Natural killer cell (primary cell): Measurements from ENCODE around the gene FBXO4. TPM values are rescaled to one million over a fixed set of nuclear protein-coding genes. Genes with fewer than 3 reads are reported as not detected.

Source experiments
- ATAC-seq, 3 donors: fragments of 150-1000 bp in 2 of 3; fragments of 200-7000 bp in 1 of 3; cut with Tn5 transposase; 1 replicate in 1 of 3; 2 replicates in 2 of 3; pipeline ENCODE4 v1.10.0; 2021; ENCODE audit warnings: mild to moderate bottlenecking in 2 of 3, moderate library complexity in 2 of 3
- DNase-seq, 2 donors: peaks; one replicate each; pipeline versions ENCODE4 v3.0.0 to v3.0.0-alpha.2; 2013 to 2021; ENCODE audit warnings: mixed read lengths in 1 of 2
- H3K27ac ChIP-seq: one replicate; pipeline ENCODE4 v1.5.1; 2013; ENCODE audit warnings: mild to moderate bottlenecking, low read length
- H3K27me3 ChIP-seq: one replicate; pipeline ENCODE4 v1.6.1; 2013; ENCODE audit warnings: low read length; ENCODE audit not compliant: control insufficient read depth, insufficient read depth
- H3K36me3 ChIP-seq: one replicate; pipeline ENCODE4 v1.6.1; 2013; ENCODE audit warnings: low read length; ENCODE audit not compliant: control insufficient read depth, insufficient read depth
- H3K4me1 ChIP-seq: one replicate; pipeline ENCODE4 v1.6.1; 2013; ENCODE audit warnings: low read length; ENCODE audit not compliant: control insufficient read depth, insufficient read depth
- H3K4me3 ChIP-seq: one replicate; pipeline ENCODE4 v1.5.1; 2013; ENCODE audit warnings: low read length
- H3K9me3 ChIP-seq: one replicate; pipeline ENCODE4 v1.6.1; 2013; ENCODE audit warnings: low read length; ENCODE audit not compliant: control insufficient read depth, insufficient read depth
- H3K27ac Mint-ChIP-seq, 2 donors: one replicate each; pipeline ENCODE4 v1.8.0; 2022; ENCODE audit warnings: mild to moderate bottlenecking in 2 of 2, mixed read lengths in 2 of 2, moderate library complexity in 1 of 2
- H3K27me3 Mint-ChIP-seq, 2 donors: one replicate each; pipeline ENCODE4 v1.8.0; 2022; ENCODE audit warnings: low read depth in 2 of 2, mixed read lengths in 2 of 2
- H3K36me3 Mint-ChIP-seq: one replicate; pipeline ENCODE4 v1.8.0; 2022; ENCODE audit warnings: mixed read lengths
- H3K4me1 Mint-ChIP-seq, 2 donors: one replicate each; pipeline ENCODE4 v1.8.0; 2022; ENCODE audit warnings: mixed read lengths in 2 of 2
- H3K4me3 Mint-ChIP-seq: one replicate; pipeline ENCODE4 v1.8.0; 2022; ENCODE audit warnings: mild to moderate bottlenecking, moderate library complexity, mixed read lengths
- H3K9me3 Mint-ChIP-seq, 2 donors: one replicate each; pipeline ENCODE4 v1.8.0; 2022; ENCODE audit warnings: mixed read lengths in 2 of 2
- WGBS: methylation state at CpG from one replicate; pipeline ENCODE4 v1.1.7; 2013; ENCODE audit warnings: missing lambda C conversion rate; ENCODE audit not compliant: insufficient coverage; 5-methylcytosine and 5-hydroxymethylcytosine counted together
- intact Hi-C: fragments of 100-400 bp; cut with micrococcal nuclease; formaldehyde crosslinking; loops from one replicate; pipeline ENCODE4 v1.14.2; 2022
- total RNA-seq, 4 donors: library from RNA; stranded (reverse); fragments of 120-200 nt in 1 of 4; gene quantifications; one replicate each; pipeline versions ENCODE4 v1.2.3 to v1.2.4, GENCODE V29; 2013 to 2022
- TF ChIP-seq, protein P1 (sequence below): fragments of 200-600 bp; IDR thresholded peaks from one replicate; pipeline ENCODE4 v1.8.0; 2022; ENCODE audit warnings: antibody characterized with exemption

Gene FBXO4
- total RNA-seq, 3 donors from 2014 or later (not counting 1 experiment from before 2014, with no cell fraction given), result 13.2 to 14.9 (median 13.4) TPM

DNA sequence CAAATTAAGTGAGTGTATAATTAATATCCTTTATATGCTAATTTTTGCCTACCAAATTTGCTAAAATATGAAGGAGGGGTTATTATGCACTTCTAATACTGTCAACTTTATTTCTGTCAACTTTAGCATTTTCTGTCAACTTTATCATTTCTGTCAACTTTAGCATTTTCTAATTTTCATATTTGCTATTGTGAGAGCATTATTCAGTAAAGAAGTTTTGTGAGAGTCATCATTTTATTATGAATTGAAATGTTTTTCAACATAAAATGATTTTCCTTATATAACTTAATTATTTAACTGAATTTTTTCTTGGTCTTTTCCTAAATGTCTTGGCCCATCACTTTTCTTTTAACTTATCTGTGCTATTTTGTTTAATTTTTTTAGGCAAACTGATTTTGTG, 58.2 kb downstream of the FBXO4 start:
- H3K27me3 Mint-ChIP-seq, result peaks cover 10 to 20% of the 10 kb centered on the region in 2 donors
- Histone ChIP-seq H3K36me3 (no peaks in the 10 kb centered on the region), H3K9me3 (no peaks in the 10 kb centered on the region), H3K4me1 (no peaks in the 10 kb centered on the region), H3K27me3 (no peaks in the 10 kb centered on the region), H3K4me3 (no peak overlapping the region), H3K27ac (no peak overlapping the region)
- TF ChIP-seq, protein P1, sequence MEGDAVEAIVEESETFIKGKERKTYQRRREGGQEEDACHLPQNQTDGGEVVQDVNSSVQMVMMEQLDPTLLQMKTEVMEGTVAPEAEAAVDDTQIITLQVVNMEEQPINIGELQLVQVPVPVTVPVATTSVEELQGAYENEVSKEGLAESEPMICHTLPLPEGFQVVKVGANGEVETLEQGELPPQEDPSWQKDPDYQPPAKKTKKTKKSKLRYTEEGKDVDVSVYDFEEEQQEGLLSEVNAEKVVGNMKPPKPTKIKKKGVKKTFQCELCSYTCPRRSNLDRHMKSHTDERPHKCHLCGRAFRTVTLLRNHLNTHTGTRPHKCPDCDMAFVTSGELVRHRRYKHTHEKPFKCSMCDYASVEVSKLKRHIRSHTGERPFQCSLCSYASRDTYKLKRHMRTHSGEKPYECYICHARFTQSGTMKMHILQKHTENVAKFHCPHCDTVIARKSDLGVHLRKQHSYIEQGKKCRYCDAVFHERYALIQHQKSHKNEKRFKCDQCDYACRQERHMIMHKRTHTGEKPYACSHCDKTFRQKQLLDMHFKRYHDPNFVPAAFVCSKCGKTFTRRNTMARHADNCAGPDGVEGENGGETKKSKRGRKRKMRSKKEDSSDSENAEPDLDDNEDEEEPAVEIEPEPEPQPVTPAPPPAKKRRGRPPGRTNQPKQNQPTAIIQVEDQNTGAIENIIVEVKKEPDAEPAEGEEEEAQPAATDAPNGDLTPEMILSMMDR, result no peak
- H3K9me3 Mint-ChIP-seq, result no peaks in the 10 kb centered on the region
- no peak for DNase-seq
- no peaks in the 10 kb centered on the region for H3K4me1 Mint-ChIP-seq
- H3K4me3 Mint-ChIP-seq, result no peak overlapping the region
- H3K27ac Mint-ChIP-seq, result no peak overlapping the region
- no peaks in the 10 kb centered on the region for H3K36me3 Mint-ChIP-seq
- no peak for ATAC-seq
- intact Hi-C loops, result no loop called here

DNA sequence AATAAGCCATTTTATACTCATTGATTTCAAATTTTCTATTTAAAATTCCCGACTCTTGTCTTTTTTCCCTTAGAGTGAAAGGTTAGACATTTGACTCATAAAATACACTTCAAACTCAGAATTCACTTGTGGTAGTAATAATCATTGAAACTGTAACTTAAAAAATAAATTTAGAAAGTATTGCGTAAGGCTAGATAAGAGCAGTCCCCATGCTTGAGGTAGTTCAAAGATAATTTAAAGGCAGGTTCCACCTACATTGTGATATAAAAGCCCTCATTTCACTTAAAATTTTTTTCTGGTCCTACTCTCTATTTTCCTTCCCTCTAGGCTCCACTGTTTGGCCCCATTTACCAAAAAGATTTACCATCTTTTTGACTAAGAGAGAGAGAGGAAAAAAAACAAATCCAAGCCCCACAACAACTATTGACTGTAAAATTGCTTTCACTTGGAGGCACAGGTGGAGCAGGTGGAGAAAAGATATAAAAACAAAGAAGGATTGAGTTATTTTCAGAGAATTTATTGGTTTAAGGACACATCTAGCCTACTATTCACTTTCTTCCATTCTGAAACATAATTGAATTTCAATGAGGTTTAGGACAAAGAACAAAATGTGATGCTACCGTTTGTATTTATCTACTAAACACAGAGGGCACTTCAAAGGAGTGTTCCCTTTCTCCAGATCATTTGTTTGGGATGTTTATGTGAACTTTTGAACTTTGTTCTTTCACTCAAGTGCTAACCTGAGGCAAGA, 61.0 kb downstream of the FBXO4 start:
- Mint-ChIP-seq H3K4me1 (no peaks in the 10 kb centered on the region), H3K27ac (no peak overlapping the region), H3K4me3 (no peak overlapping the region), H3K9me3 (no peaks in the 10 kb centered on the region), H3K27me3 (peaks cover 17 to 29% of the 10 kb centered on the region in 2 donors), H3K36me3 (no peaks in the 10 kb centered on the region)
- Histone ChIP-seq H3K27ac (no peak overlapping the region), H3K9me3 (no peaks in the 10 kb centered on the region), H3K27me3 (peaks cover 2% of the 10 kb centered on the region), H3K4me3 (no peak overlapping the region), H3K36me3 (no peaks in the 10 kb centered on the region), H3K4me1 (no peaks in the 10 kb centered on the region)
- ATAC-seq (no peak), DNase-seq (no peak)
- intact Hi-C loops, result no loop called here
- no CpG with 5 or more reads among the region's 3 CpGs for WGBS
- TF ChIP-seq, protein P1, result no peak

Other genes starting within 250 kb of the FBXO4 start
- gene OXCT1, start 54.9 kb upstream of the FBXO4 start, total RNA-seq, result 10 to 100 TPM; 17.1 to 19.9 (median 18.0) TPM
- 10 to 100 TPM in 2 of 3 donors, 1 to 10 TPM in 1; 9.9 to 18.1 (median 14.2) TPM for gene RIMOC1, start 20.9 kb upstream of the FBXO4 start, total RNA-seq